ENCODE data around the gene JAM2.

The JAM2 gene

GRCh38 chr21:25626757-25627156 is 12.3 kb upstream of the JAM2 start:
- H3K36me3 ChIP-seq (ENCODE audit: control insufficient read depth in 1 of 2, insufficient read depth in 2 of 2, low read length in 2 of 2), result no peaks in the 10 kb centered on the region
- H3K4me3 ChIP-seq (ENCODE audit: low read depth in 1 of 2, low read length in 2 of 2), result no peak overlapping the region
- H3K27me3 ChIP-seq (ENCODE audit: low read depth, low read length), result no peaks in the 10 kb centered on the region
- H3K4me1 ChIP-seq (ENCODE audit: control insufficient read depth in 1 of 2, insufficient read depth in 2 of 2, low read length in 2 of 2), result peaks cover 0 to 5% of the 10 kb centered on the region in 2 donors
- no peaks in the 10 kb centered on the region for H3K9me3 ChIP-seq (ENCODE audit: control insufficient read depth in 1 of 2, low read length in 2 of 2)
- H3K27ac ChIP-seq (ENCODE audit: low read length), result peak overlapping the region; percentile 4

GRCh38 chr21:25632296-25632695 is 6.8 kb upstream of the JAM2 start:
- Histone ChIP-seq H3K27me3 (ENCODE audit: low read depth, low read length) (no peaks in the 10 kb centered on the region), H3K4me3 (ENCODE audit: low read depth in 1 of 2, low read length in 2 of 2) (no peak overlapping the region), H3K36me3 (ENCODE audit: control insufficient read depth in 1 of 2, insufficient read depth in 2 of 2, low read length in 2 of 2) (no peaks in the 10 kb centered on the region), H3K27ac (ENCODE audit: low read length) (no peak overlapping the region), H3K4me1 (ENCODE audit: control insufficient read depth in 1 of 2, insufficient read depth in 2 of 2, low read length in 2 of 2) (no peaks in the 10 kb centered on the region), H3K9me3 (ENCODE audit: control insufficient read depth in 1 of 2, low read length in 2 of 2) (no peaks in the 10 kb centered on the region)

- no peak overlapping the region for H3K4me3 ChIP-seq (ENCODE audit: low read depth in 1 of 2, low read length in 2 of 2)
- no peak overlapping the region for H3K27ac ChIP-seq (ENCODE audit: low read length)
- peaks cover 0 to 8% of the 10 kb centered on the region in 2 donors for H3K4me1 ChIP-seq (ENCODE audit: control insufficient read depth in 1 of 2, insufficient read depth in 2 of 2, low read length in 2 of 2)
- H3K36me3 ChIP-seq (ENCODE audit: control insufficient read depth in 1 of 2, insufficient read depth in 2 of 2, low read length in 2 of 2), result no peaks in the 10 kb centered on the region
- no peaks in the 10 kb centered on the region for H3K9me3 ChIP-seq (ENCODE audit: control insufficient read depth in 1 of 2, low read length in 2 of 2)
- no peaks in the 10 kb centered on the region for H3K27me3 ChIP-seq (ENCODE audit: low read depth, low read length)
These were observed 3.7 kb upstream of the JAM2 start for GRCh38 chr21:25635310-25635709.

- Histone ChIP-seq H3K4me3 (ENCODE audit: low read depth in 1 of 2, low read length in 2 of 2) (no peak overlapping the region), H3K27me3 (ENCODE audit: low read depth, low read length) (no peaks in the 10 kb centered on the region), H3K9me3 (ENCODE audit: control insufficient read depth in 1 of 2, low read length in 2 of 2) (no peaks in the 10 kb centered on the region), H3K36me3 (ENCODE audit: control insufficient read depth in 1 of 2, insufficient read depth in 2 of 2, low read length in 2 of 2) (no peaks in the 10 kb centered on the region), H3K27ac (ENCODE audit: low read length) (no peak overlapping the region), H3K4me1 (ENCODE audit: control insufficient read depth in 1 of 2, insufficient read depth in 2 of 2, low read length in 2 of 2) (peaks cover 0 to 8% of the 10 kb centered on the region in 2 donors)
These were observed 2.3 kb upstream of the JAM2 start for GRCh38 chr21:25636727-25637126.

- H3K4me1 ChIP-seq (ENCODE audit: control insufficient read depth in 1 of 2, insufficient read depth in 2 of 2, low read length in 2 of 2), result peaks cover 0 to 8% of the 10 kb centered on the region in 2 donors
- no peaks in the 10 kb centered on the region for H3K9me3 ChIP-seq (ENCODE audit: control insufficient read depth in 1 of 2, low read length in 2 of 2)
- peak overlapping the region; percentile 72 to 89 for H3K4me3 ChIP-seq (ENCODE audit: low read depth in 1 of 2, low read length in 2 of 2)
- no peaks in the 10 kb centered on the region for H3K27me3 ChIP-seq (ENCODE audit: low read depth, low read length)
- H3K27ac ChIP-seq (ENCODE audit: low read length), result no peak overlapping the region
- H3K36me3 ChIP-seq (ENCODE audit: control insufficient read depth in 1 of 2, insufficient read depth in 2 of 2, low read length in 2 of 2), result no peaks in the 10 kb centered on the region
These were observed 1.0 kb upstream of the JAM2 start for GRCh38 chr21:25637851-25638659.

GRCh38 chr21:25639551-25640201 is 618 bp downstream of the JAM2 start:
- peaks cover 0 to 8% of the 10 kb centered on the region in 2 donors for H3K4me1 ChIP-seq (ENCODE audit: control insufficient read depth in 1 of 2, insufficient read depth in 2 of 2, low read length in 2 of 2)
- H3K4me3 ChIP-seq (ENCODE audit: low read depth in 1 of 2, low read length in 2 of 2), result peak overlapping the region; percentile 72 to 89
- no peak overlapping the region for H3K27ac ChIP-seq (ENCODE audit: low read length)
- H3K9me3 ChIP-seq (ENCODE audit: control insufficient read depth in 1 of 2, low read length in 2 of 2), result no peaks in the 10 kb centered on the region
- no peaks in the 10 kb centered on the region for H3K27me3 ChIP-seq (ENCODE audit: low read depth, low read length)
- H3K36me3 ChIP-seq (ENCODE audit: control insufficient read depth in 1 of 2, insufficient read depth in 2 of 2, low read length in 2 of 2), result no peaks in the 10 kb centered on the region

GRCh38 chr21:25640202-25640942 is 1.3 kb downstream of the JAM2 start:
- H3K27me3 ChIP-seq (ENCODE audit: low read depth, low read length), result no peaks in the 10 kb centered on the region
- peaks cover 0 to 8% of the 10 kb centered on the region in 2 donors for H3K4me1 ChIP-seq (ENCODE audit: control insufficient read depth in 1 of 2, insufficient read depth in 2 of 2, low read length in 2 of 2)
- no peaks in the 10 kb centered on the region for H3K36me3 ChIP-seq (ENCODE audit: control insufficient read depth in 1 of 2, insufficient read depth in 2 of 2, low read length in 2 of 2)
- no peaks in the 10 kb centered on the region for H3K9me3 ChIP-seq (ENCODE audit: control insufficient read depth in 1 of 2, low read length in 2 of 2)
- no peak overlapping the region for H3K27ac ChIP-seq (ENCODE audit: low read length)
- H3K4me3 ChIP-seq (ENCODE audit: low read depth in 1 of 2, low read length in 2 of 2), result peak overlapping the region; percentile 72 to 89

- Histone ChIP-seq H3K36me3 (ENCODE audit: control insufficient read depth in 1 of 2, insufficient read depth in 2 of 2, low read length in 2 of 2) (no peaks in the 10 kb centered on the region), H3K4me1 (ENCODE audit: control insufficient read depth in 1 of 2, insufficient read depth in 2 of 2, low read length in 2 of 2) (peaks cover 0 to 8% of the 10 kb centered on the region in 2 donors), H3K27ac (ENCODE audit: low read length) (no peak overlapping the region), H3K9me3 (ENCODE audit: control insufficient read depth in 1 of 2, low read length in 2 of 2) (no peaks in the 10 kb centered on the region), H3K4me3 (ENCODE audit: low read depth in 1 of 2, low read length in 2 of 2) (peak overlapping the region; percentile 72 to 89), H3K27me3 (ENCODE audit: low read depth, low read length) (no peaks in the 10 kb centered on the region)
These were observed 1.9 kb downstream of the JAM2 start for GRCh38 chr21:25640943-25641292.

- Histone ChIP-seq H3K36me3 (ENCODE audit: control insufficient read depth in 1 of 2, insufficient read depth in 2 of 2, low read length in 2 of 2) (no peaks in the 10 kb centered on the region), H3K27me3 (ENCODE audit: low read depth, low read length) (no peaks in the 10 kb centered on the region), H3K9me3 (ENCODE audit: control insufficient read depth in 1 of 2, low read length in 2 of 2) (no peaks in the 10 kb centered on the region), H3K4me3 (ENCODE audit: low read depth in 1 of 2, low read length in 2 of 2) (no peak overlapping the region), H3K27ac (ENCODE audit: low read length) (no peak overlapping the region), H3K4me1 (ENCODE audit: control insufficient read depth in 1 of 2, insufficient read depth in 2 of 2, low read length in 2 of 2) (peaks cover 0 to 26% of the 10 kb centered on the region in 2 donors)
These were observed 4.4 kb downstream of the JAM2 start for GRCh38 chr21:25643486-25643885.

GRCh38 chr21:25646474-25646873 is 7.4 kb downstream of the JAM2 start:
- Histone ChIP-seq H3K36me3 (ENCODE audit: control insufficient read depth in 1 of 2, insufficient read depth in 2 of 2, low read length in 2 of 2) (no peaks in the 10 kb centered on the region), H3K27ac (ENCODE audit: low read length) (no peak overlapping the region), H3K9me3 (ENCODE audit: control insufficient read depth in 1 of 2, low read length in 2 of 2) (no peaks in the 10 kb centered on the region), H3K4me3 (ENCODE audit: low read depth in 1 of 2, low read length in 2 of 2) (no peak overlapping the region), H3K4me1 (ENCODE audit: control insufficient read depth in 1 of 2, insufficient read depth in 2 of 2, low read length in 2 of 2) (peaks cover 0 to 22% of the 10 kb centered on the region in 2 donors), H3K27me3 (ENCODE audit: low read depth, low read length) (no peaks in the 10 kb centered on the region)

GRCh38 chr21:25647647-25648046 is 8.6 kb downstream of the JAM2 start:
- no peaks in the 10 kb centered on the region for H3K27me3 ChIP-seq (ENCODE audit: low read depth, low read length)
- H3K36me3 ChIP-seq (ENCODE audit: control insufficient read depth in 1 of 2, insufficient read depth in 2 of 2, low read length in 2 of 2), result no peaks in the 10 kb centered on the region
- peaks cover 0 to 22% of the 10 kb centered on the region in 2 donors for H3K4me1 ChIP-seq (ENCODE audit: control insufficient read depth in 1 of 2, insufficient read depth in 2 of 2, low read length in 2 of 2)
- H3K9me3 ChIP-seq (ENCODE audit: control insufficient read depth in 1 of 2, low read length in 2 of 2), result no peaks in the 10 kb centered on the region
- H3K4me3 ChIP-seq (ENCODE audit: low read depth in 1 of 2, low read length in 2 of 2), result no peak overlapping the region
- no peak overlapping the region for H3K27ac ChIP-seq (ENCODE audit: low read length)
